GM23248 (cell line): Measurements from ENCODE around the gene SLC29A2.

Experiments
- EZH2 ChIP-seq: fragments of 200-600 bp; sonication (generic); IDR thresholded peaks from 2 replicates; pipeline ENCODE4 v1.6.1; 2018; ENCODE audit warnings: antibody characterized with exemption, mild to moderate bottlenecking; ENCODE audit not compliant: insufficient read depth, poor library complexity, severe bottlenecking
- EZH2phosphoT487 ChIP-seq: fragments of 200-600 bp; sonication (generic); IDR thresholded peaks from 2 replicates; pipeline ENCODE4 v1.6.1; 2018; ENCODE audit warnings: antibody characterized with exemption, moderate library complexity, mild to moderate bottlenecking, low read depth; ENCODE audit not compliant: insufficient read depth

DNA sequence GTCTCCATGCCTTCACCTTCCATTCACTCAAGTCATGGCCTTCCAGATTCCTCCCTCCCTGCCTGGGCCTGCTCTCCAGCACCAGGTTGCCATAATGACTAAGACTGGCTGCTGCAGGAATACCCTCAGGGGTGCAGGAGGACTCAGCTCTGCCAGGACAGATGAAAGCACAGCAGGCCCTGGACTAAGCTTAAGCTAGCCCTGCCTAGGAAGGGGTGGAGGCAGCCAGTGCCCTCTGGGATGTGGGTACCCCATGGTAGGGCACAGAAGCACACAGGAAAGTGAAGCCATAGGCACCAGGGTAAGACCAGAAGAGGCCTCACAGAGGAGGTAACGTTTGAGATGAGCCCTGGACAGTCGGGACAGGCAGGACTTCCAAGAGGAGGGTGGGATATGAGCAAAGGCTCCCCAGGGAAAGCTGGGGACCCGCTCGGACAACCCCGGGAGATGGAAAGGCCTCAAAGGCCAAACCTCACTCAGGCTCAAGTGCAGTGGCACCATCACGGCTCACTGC, 32.3 kb downstream of the SLC29A2 start:
- TF ChIP-seq EZH2 (no peak), EZH2phosphoT487 (no peak)
